HepG2 (cell line): ENCODE results near the gene NOS2.
"Not testable (repeated sequence)": the region's sequence is repeated elsewhere in the genome, so short reads cannot be mapped to it uniquely, and the experiment has no call there.

ENCODE experiments used
- ATF7-NPFF ChIP-seq: sonication (generic); formaldehyde crosslinking; IDR thresholded peaks from 2 replicates; pipeline ENCODE4 v1.8.1; 2023; ENCODE audit warnings: mild to moderate bottlenecking, low read depth, missing genetic modification reagents, moderate library complexity
- CTCF ChIP-seq: sonication (generic); formaldehyde crosslinking; IDR thresholded peaks from 2 replicates; pipeline ENCODE4 v1.5.0; 2020; ENCODE audit warnings: mild to moderate bottlenecking, missing genetic modification reagents, moderate library complexity
- KDM4B ChIP-seq: sonication (generic); formaldehyde crosslinking; IDR thresholded peaks from 2 replicates; pipeline ENCODE4 v1.4.0; 2020; ENCODE audit warnings: missing genetic modification reagents
- RFX1 ChIP-seq: fragments of 450-650 bp; IDR thresholded peaks from 2 replicates; pipeline ENCODE4 v1.6.1; 2017
- SOX13 ChIP-seq, 3 experiments: fragments of 450-650 bp in 1 of 3; sonication (generic) in 1 of 3; formaldehyde crosslinking in 1 of 3; IDR thresholded peaks in 2 of 3; conservative IDR thresholded peaks in 1 of 3; 2 replicates each; pipeline versions ENCODE4 v1.5.0 to v1.6.1; 2016 to 2020; ENCODE audit warnings: antibody characterized with exemption in 1 of 3, mild to moderate bottlenecking in 1 of 3, missing compliant biosample characterization in 1 of 3, missing genetic modification reagents in 1 of 3, moderate library complexity in 1 of 3
- TFAP4 ChIP-seq: sonication (generic); IDR thresholded peaks from 2 replicates; pipeline ENCODE4 v1.6.1; 2016; ENCODE audit warnings: low read depth, borderline replicate concordance
- ZNF232 ChIP-seq: sonication (generic); formaldehyde crosslinking; IDR thresholded peaks from 2 replicates; pipeline ENCODE4 v1.4.0; 2020; ENCODE audit warnings: missing genetic modification reagents, borderline replicate concordance

GRCh38 chr17:27746320-27746719 lies 54.0 kb downstream of the NOS2 start:
- not testable (repeated sequence) for TF ChIP-seq RFX1; ATF7-NPFF (CRISPR knock-in tag); CTCF (CRISPR knock-in tag); ZNF232 (CRISPR knock-in tag); TFAP4; SOX13 (IDR thresholded peaks at IDR 0.05); SOX13 (CRISPR knock-in tag; conservative IDR thresholded peaks at IDR 0.05 in 1 of 2, IDR thresholded peaks at IDR 0.05 in 1 of 2); KDM4B (CRISPR knock-in tag)
